IPS DF 4.7 (cell line): ENCODE measurements around the gene MPP4.
A peak's percentile ranks its signal among the peaks of the same experiment; 100 is the strongest.

Experiments used
- DNase-seq: peaks from one replicate; pipeline ENCODE4 v3.0.0-alpha.2; 2013; ENCODE audit warnings: low spot score; ENCODE audit errors: extremely low read depth

Gene MPP4, protein sequence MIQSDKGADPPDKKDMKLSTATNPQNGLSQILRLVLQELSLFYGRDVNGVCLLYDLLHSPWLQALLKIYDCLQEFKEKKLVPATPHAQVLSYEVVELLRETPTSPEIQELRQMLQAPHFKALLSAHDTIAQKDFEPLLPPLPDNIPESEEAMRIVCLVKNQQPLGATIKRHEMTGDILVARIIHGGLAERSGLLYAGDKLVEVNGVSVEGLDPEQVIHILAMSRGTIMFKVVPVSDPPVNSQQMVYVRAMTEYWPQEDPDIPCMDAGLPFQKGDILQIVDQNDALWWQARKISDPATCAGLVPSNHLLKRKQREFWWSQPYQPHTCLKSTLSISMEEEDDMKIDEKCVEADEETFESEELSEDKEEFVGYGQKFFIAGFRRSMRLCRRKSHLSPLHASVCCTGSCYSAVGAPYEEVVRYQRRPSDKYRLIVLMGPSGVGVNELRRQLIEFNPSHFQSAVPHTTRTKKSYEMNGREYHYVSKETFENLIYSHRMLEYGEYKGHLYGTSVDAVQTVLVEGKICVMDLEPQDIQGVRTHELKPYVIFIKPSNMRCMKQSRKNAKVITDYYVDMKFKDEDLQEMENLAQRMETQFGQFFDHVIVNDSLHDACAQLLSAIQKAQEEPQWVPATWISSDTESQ

DNA sequence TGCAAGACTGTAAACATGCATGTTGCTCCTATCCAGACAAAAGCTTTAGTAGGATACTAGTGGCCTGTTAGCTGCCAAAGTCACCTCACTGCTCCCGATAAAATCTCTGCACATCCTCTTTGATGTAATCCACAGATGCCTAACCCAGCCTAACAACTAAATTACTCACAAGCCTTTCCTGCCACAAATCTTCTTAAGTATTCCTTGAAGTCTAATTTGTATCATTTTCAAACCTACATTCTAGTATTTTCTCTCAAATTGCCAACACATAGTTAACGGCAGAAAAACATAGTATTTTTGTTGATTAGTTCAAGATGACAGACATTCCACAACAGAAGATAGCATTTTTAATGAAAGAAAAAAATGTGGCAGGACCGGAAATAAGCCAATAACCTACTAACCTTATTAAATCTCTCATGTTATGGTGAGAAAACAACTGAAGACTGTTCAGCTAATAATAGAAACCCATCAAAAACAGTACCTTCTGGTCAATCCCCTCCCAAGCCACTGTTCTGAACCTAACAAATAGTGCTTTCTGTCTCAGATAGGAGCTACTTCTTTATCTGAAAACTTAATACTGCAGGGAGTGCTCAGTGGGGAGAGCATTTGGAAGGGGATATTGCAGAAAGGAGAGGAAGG is at the start of gene MPP4:
MPP4 (minus strand) TSS at position 57 of the 639 bp plus-strand sequence. CDS start 4,690 bp downstream, outside the sequence.
- no peak for DNase-seq

DNA sequence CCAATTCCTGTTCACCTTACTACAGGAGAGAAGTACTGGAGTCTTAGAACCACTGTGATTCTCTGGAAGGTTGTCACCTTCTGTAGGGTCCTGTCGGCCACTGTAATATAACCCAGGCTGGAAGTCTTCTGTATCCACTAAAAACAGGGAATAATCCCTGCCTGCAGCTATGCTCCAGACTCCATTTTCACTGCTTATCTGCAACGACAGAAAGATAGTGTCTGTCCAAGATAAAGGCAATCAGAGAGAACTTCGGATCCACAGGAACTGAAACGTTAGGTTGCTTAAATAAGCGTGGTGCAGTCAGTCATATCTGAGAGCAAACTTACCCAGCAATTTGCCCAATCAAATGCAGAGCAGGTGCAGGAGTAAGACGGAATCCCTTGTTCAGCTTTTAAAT is 48.1 kb upstream of the MPP4 start:
- DNase-seq, result no peak

DNA sequence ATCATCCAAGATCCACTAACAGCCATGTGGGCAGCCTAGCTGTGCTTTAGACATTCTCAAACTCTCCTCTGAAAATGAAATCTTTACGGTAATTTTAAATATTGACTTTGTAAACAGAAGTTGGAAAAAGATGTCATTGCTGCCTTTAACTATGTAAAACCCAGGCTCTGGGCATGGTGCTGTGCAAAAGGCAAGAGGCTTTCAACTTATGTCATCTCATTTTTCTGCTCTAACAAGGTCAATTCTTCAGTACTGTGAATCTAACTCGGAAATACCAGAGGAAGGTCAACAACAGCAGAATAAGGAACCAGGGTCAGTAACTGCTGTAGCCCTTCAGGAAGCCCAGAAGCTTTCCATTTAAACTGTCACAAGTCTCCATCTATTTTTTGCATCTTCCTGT is 37.0 kb upstream of the MPP4 start:
- no peak for DNase-seq

DNA sequence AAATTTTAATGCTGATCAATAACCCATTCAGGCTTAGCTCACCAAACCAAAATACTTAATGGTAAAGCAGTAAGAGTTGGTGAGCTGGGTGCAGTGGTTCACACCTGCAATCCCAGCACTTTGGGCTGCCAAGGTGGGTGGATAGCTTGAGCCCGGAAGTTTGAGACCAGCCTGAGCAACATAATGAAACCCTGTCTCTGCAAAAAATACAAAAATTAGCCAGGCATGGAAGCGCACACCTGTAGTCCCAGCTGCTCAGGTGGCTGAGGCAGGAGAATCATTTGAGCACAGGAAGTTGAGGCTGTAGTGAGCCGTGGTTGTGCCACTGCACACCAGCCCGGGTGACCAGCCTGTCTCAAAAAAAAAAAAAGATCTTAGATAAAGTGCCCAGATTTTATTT is 35.7 kb upstream of the MPP4 start:
- DNase-seq, result no peak

DNA sequence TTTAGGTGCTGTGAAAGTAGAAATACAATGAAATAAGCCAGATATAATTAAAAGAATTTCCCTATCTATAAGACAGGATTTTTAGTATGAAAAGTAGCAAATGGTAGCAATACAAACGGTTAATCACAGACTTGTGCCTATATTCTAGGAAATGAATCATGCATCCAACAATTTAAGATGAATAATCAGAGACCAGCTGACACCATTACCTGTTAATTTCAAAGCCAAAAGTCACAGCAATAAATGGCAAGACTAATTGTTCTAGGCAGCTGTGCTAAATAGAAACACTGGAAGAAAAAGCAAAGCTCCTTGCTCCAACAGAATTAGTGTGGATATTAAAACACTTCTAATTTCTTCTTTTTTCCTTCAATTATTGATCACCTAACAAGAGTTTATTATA is 35.1 kb upstream of the MPP4 start:
- no peak for DNase-seq

DNA sequence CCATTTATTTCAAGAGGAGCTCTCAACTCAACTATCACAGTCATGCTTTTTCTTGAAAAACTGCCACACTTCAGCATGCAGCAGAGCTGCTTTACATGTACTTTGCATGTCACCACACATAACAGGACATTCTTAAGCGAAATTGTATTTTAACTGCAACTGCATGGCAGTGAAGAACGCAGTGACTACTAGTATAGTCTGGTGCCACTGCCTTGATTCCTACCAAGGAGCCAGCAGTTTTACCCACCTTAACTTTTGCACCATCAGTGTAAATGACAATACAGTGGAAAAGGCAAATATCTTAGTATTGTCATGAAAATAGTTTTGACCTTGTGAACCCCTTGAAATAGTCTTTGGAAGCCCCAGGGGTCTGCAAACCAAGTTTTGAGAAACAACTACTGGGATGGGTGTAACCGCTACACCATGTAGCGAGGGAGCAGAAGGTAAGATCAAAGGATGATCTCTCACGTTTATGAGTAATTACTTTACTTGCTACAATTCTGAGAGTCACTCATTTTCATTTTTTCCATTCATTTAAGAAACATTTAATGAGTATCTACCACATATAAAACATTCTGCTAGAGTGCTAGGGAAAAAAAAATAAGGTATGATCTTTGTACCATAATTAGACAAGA is 32.3 kb upstream of the MPP4 start:
- DNase-seq, result no peak

DNA sequence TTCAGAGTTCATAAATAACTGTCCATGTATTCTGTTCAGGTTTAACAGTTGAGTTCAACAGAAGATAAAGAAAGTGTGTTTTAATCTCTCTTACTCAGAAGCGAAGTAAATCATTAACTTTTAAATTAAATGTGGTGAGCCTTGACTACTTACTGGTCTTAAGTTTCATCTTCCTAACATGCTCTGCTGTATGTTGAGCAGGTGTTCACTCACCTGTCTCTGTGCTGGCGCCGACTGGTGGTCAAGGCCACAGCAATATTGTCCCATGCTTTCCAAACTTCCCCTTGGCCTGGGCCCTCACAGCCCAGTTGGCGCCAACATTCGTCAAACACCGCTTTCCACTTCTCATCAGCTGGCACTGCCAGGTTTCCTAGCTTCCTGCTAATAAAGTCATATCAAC is 17.0 kb upstream of the MPP4 start:
- DNase-seq, result no peak

DNA sequence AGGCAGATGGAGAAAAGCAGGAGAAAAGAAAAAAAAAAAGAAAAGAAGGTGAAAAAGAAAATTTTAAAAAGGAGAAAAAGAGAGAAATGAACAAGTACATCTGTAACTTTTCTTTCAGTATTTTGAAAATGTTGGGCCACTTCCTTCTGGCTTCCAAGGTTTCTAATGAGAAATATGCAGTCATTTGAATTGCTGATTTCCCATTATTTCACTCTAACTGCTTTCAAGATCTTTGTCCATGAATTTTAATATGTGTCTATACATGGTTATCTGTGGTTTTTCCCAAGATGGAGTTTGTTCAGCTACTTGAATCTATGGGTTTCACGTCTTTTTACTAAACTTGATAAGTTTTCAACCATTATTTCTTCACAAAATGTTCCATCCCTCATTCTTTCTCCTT is 14.3 kb upstream of the MPP4 start:
- no peak for DNase-seq

DNA sequence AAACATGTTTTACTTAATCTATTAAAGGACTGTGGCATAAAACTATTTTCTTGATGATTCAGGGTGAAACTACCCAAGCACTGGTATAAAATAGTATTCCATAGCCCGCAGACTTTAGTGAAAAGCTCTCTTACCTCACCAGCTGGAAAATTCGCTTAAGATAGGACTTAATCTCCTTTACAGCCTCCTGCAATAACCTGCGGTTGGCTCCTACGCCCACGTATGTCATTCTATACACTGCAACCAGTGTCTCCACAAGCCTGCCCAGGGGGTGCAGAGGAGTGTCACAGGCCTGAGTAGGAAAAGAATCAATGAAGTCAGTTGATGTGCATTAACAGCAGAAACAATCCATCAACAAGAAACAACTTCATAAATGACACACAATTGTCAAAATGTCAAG is 11.3 kb upstream of the MPP4 start:
- DNase-seq, result no peak

DNA sequence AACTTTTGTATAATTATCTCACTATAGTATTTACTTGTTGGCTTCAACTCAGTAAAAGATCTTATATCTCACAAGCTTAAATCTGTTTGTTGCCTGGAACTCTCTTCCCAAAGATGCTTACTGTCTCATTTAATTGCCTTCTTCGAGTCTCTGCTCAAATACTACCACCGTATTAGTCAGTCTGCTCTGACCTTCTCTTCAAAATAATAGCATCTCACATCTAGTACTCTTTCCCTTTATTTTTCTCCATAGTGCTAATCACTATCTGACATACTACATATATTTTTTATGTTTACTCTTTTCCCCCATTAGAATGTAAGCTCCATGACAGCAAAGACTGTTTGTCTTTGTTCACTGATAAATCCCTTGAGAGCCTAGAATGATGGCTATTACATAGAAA is 10.6 kb upstream of the MPP4 start:
- no peak for DNase-seq

DNA sequence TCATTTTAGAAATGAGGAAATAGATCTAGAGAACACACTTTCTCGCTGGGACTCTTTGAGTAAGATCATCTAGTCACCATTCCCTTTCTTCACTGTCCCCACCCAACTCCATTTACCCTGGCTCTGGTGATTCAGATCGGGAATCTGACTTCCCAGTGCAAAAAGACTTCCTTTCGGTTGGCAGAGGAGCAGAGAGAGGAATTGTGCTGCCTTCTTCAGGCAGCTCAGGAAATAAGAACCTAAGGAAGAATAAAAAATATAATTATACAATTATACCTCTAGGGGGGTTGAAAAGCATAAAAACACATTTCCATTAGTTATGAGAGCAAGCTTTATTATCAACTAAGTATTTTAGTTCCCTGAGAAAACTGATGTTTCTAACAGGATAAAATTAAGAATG is 9.3 kb upstream of the MPP4 start:
- no peak for DNase-seq

DNA sequence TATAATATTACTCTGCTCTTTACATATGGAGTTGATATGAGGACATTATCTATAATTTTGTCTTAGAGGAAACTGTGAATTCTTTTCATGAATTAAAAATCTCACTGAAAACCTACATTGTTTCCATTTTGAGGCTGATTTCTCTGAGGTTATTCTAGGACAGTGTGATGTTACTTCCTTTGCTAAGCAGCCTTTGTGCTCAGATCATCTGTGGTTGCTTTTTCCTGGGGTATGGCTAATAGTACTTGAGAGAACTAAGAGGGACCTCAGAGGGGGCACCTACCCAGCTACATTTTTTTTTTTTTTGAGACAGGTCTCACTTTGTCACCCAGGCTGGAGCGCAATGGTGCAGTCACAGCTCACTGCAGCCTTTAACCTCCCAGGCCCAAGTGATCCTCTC is 8.7 kb upstream of the MPP4 start:
- no peak for DNase-seq

DNA sequence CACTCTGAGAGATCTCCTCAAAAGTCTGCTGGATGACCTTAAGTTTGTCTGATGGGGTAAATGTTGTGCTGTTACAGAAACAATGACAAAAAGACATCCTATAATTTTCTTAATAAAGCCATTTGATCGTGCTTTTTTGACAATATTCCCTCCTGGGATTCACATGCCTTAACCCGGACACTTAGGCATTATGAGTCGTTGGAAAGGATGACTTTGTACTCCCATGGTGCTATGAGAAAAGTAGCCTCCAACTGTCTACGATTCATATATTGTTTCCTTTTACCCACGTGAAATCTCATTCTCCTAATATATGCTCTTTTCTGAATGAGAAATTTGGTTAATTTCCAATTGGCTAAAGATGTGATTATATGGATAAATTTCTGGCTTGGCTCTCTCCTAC is 6.1 kb upstream of the MPP4 start:
- DNase-seq, result no peak

DNA sequence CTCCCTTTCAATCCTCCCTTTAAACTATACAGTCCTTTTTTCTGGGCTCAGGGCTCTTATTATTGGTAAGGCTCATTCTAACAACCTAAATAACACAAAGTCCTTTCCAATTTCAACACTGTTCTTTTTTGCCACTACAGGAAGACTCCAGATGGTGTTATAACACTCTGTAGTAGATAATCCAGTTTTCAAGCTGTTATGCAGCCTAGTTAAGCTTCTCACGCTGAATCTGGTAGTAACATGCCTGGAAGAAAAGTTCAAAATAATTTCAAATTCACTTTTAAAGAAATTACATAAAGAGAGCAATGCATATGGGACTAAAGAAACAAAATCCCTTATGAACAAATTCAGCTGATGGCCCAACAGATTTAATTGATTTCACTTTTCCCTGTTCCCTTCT is 3.2 kb upstream of the MPP4 start:
- no peak for DNase-seq

DNA sequence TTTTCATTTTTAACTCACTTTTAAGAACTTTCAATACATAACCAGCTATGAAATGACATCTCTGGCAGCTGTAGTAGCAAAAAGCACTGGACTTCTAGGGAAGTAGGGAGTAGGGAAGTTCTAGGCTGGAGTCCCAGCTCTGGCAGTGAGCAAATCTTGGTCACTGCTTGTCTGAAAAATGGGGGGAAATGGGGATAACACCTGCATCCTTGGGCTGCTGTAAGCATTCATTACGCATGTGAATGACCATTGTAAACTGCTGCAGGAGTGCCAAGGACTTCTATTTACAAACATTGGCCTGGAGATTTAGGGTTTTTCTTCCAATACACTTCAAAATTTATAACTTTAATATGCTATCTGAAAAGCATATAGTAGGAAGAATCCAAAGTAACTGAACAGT is 972 bp upstream of the MPP4 start:
- no peak for DNase-seq

DNA sequence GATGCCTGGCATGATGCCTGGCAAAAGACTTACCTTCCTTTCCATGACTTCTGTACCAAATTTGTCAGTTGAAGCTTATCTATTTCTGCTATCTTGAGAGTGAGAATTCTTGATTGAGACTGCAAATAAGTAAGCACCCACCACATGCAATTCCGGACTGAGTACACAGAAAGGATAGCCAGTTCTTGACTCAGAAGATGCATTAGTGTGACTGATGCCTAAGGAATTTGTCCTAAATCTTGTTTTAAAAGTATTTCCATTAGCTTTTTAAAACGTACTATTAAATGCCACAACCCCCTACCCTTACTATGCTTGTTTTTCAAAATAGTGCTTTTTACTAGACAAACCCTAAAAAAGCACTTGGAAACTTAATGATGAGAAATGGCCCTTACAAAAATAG is 545 bp downstream of the MPP4 start:
- DNase-seq, result no peak

DNA sequence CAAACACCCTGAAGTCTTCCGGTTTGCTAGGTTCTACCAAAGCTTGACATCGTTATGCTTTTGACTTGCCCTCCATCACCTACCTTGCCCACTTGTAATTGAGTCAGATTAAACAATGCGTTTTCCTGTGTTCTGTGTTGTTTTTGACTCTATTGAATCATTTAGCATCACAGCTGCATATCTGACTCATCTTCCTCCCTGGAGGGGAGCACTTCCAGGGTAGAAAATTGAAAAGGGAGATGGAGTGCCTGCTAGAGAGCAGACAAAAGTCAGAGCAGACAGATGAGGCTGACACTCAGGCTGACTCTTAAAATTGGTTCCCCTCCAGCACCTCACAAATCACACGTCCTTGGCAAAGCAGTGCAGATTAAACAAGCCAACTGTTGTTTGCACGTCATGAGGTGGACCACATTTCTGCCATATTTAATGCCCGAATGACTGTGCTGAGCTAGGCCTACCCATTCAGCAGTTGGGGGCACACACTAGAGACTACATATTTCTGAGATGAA is 2.2 kb downstream of the MPP4 start:
- DNase-seq, result no peak

DNA sequence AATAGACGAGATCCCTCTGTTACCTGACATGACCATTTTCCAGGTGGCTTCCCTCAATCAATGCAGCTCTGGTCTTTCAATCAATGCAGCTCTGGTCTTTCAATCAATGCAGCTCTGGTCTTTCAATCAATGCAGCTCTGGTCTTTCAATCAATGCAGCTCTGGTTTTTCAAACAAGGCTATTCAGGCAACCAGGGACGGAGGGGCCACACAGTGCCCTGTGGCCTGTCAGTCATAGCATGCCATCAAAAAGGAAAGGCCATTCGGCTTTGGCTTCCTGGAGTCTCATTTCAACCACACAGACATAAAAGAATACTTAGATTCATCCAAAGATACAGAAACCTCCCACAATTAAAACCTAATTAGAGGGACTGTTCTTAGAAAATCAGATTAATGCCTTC is 13.3 kb downstream of the MPP4 start:
- no peak for DNase-seq

DNA sequence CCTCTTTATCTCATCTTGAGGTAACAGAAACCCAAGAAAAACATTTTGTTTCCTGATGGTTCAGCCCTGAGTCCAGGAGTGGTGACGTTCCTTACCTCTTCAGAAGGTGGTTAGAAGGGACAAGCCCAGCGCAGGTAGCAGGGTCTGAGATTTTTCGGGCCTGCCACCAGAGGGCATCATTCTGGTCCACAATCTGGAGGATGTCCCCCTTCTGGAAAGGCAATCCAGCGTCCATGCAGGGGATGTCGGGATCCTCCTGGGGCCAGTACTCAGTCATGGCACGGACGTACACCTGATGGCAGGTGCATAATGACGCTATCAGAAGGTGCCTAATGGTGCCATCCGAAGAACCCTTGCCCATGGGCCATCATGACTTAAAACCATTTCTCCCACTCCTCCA is 17.7 kb downstream of the MPP4 start:
- peak; percentile 30 for DNase-seq

DNA sequence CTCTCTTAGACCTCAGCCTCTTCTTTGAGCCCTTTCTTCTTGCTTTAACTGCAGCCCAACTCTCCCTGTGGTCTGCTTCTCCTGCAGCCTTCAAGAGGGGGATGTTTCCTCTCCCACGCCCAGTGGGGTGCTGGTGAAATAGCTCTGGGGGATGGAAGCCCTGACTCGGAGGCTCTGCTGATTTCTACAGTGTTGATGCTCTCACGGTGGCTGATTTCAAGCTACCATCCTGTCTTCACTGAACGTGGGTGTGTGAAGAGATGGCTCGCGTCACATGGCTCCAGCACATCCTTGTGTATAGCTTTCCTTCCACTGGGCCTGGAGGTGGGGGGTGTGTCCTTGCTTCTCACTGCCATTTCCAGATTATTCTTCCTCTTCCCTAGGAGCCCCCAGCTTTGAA is 20.0 kb downstream of the MPP4 start:
- DNase-seq, result no peak

DNA sequence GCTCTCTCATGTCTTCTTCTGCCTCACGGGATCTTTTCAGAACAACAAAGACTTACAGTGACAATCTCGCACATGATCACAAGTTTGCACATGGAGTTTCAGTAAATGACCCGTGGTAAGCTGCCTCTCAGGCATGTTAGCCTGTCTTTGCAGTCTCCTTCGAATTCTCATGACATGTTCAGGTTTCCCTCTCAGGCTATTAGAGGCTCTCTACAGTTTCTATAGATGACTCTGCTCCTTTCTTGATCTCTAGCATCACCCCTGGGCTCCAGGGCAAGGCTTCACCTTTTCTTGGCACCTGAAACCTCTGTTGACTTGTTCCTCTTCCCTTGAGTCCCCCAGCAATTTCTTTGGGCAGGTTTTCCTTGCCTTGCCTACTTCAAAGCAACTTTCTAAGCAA is 23.0 kb downstream of the MPP4 start:
- no peak for DNase-seq

DNA sequence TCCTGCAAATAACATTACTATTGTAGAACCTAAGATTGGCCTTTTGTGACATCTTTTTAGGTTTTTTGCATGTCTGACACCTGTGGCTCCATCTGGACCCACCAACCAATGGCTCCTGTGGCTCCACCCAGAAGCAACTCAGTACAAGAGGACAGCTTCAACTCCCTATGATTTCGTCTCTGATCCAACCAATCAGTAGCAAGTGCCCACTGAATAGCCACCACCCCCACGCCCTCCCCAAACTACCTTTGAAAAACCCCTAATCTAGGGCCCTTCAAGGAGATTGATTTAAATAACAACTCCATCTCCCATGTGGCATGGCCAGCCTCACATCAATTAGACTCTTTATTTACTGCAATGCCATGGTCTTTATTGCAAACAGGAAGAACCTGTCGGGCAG is 23.6 kb downstream of the MPP4 start:
- no peak for DNase-seq
